Left lung (tissue), 10 donors: ENCODE results near the gene GCNT2. TPM values are rescaled to one million over a fixed set of nuclear protein-coding genes. Genes with fewer than 3 reads are reported as not detected.
"Not testable (repeated sequence)": the region's sequence is repeated elsewhere in the genome, so short reads cannot be mapped to it uniquely, and the experiment has no call there.

Experiments used
- ATAC-seq: fragments of 200-7000 bp; cut with Tn5 transposase; one replicate; pipeline ENCODE4 v1.9.1; 2020; ENCODE audit warnings: moderate library complexity
- DNase-seq, 4 donors: peaks; one replicate each; pipeline ENCODE4 v3.0.0-alpha.2; 2013 to 2020
- H3K27ac ChIP-seq, 2 donors: fragments of 200-600 bp; sonication (generic) in 1 of 2; one replicate each; pipeline versions ENCODE4 v1.5.0 to v1.8.0; 2020 to 2021
- H3K27me3 ChIP-seq, 2 donors: fragments of 200-600 bp; sonication (generic) in 1 of 2; one replicate each; pipeline versions ENCODE4 v1.5.0 to v1.8.0; 2020 to 2021
- H3K36me3 ChIP-seq, 2 donors: fragments of 200-600 bp; sonication (generic) in 1 of 2; one replicate each; pipeline versions ENCODE4 v1.5.0 to v1.8.0; 2020 to 2021
- H3K4me1 ChIP-seq, 2 donors: fragments of 200-600 bp; one replicate each; pipeline ENCODE4 v1.8.0; 2021
- H3K4me3 ChIP-seq, 2 donors: fragments of 200-600 bp; sonication (generic) in 1 of 2; one replicate each; pipeline versions ENCODE4 v1.5.0 to v1.8.0; 2020 to 2021; ENCODE audit warnings: mild to moderate bottlenecking in 1 of 2
- H3K9me3 ChIP-seq, 2 donors: fragments of 200-600 bp; sonication (generic) in 1 of 2; one replicate each; pipeline versions ENCODE4 v1.5.0 to v1.8.0; 2020 to 2021
- intact Hi-C, 2 donors: fragments of 100-400 bp; cut with DNase I; formaldehyde crosslinking; loops; one replicate each; pipeline versions ENCODE4 v1.11.2 to v1.14.2; 2022
- polyA plus RNA-seq, 6 donors: library from polyadenylated mRNA; unstranded; fragments of 120-200 nt; gene quantifications; one replicate each; pipeline ENCODE4 v1.2.1, GENCODE V29; 2013; ENCODE audit not compliant: insufficient read length in 6 of 6
- total RNA-seq, 2 donors: library from RNA; stranded (reverse); fragmentation: NEBNext Ultra II Directional; extraction: Animal tissue kit (Norgen Biotek cat#: 25700); gene quantifications; one replicate each; pipeline ENCODE4 v1.2.1, GENCODE V29; 2021
- TF ChIP-seq, protein P1 (sequence below), 2 donors: fragments of 200-600 bp; sonication (generic) in 1 of 2; IDR thresholded peaks; one replicate each; pipeline versions ENCODE4 v1.5.0 to v1.8.0; 2021; ENCODE audit warnings: antibody characterized with exemption in 2 of 2
- donor health status: DM: no; HTN: yes; CAD: no.
- donor health status: DM: no; HTN: no; CAD: no.

Gene GCNT2
- total and polyA plus RNA-seq, 8 donors: 14.7 to 32.3 (median 18.0) TPM

DNA sequence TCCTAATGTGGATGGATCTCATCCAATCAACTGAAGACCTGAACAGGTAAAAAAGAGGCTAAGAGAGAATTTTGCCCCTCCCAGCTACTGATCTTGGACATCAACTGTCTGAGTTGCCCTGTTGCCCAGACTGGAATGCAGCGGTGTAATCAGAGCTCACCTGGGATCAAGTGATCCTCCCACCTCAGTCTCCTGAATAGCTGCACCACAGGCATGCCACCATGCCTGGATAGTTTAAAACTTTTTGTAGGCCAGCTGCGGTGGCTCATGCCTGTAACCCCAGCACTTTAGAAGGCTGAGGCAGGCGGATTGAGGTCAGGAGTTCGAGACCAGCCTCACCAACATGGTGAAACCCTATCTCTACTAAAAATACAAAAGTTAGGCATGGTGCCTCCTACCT is 34.9 kb upstream of the GCNT2 start:
- ATAC-seq (no peak), DNase-seq (no peak)
- intact Hi-C loops: loop anchor here in 1 of 2 donors (10.0 kb wide), 1 partner anchor 319 kb away; no protein-coding TSS in a partner anchor
- Histone ChIP-seq H3K4me1 (no peaks in the 10 kb centered on the region), H3K36me3 (no peaks in the 10 kb centered on the region), H3K27me3 (peaks cover 0 to 44% of the 10 kb centered on the region in 2 donors), H3K27ac (no peak overlapping the region), H3K9me3 (no peaks in the 10 kb centered on the region), H3K4me3 (no peak overlapping the region)
- TF ChIP-seq, protein P1, sequence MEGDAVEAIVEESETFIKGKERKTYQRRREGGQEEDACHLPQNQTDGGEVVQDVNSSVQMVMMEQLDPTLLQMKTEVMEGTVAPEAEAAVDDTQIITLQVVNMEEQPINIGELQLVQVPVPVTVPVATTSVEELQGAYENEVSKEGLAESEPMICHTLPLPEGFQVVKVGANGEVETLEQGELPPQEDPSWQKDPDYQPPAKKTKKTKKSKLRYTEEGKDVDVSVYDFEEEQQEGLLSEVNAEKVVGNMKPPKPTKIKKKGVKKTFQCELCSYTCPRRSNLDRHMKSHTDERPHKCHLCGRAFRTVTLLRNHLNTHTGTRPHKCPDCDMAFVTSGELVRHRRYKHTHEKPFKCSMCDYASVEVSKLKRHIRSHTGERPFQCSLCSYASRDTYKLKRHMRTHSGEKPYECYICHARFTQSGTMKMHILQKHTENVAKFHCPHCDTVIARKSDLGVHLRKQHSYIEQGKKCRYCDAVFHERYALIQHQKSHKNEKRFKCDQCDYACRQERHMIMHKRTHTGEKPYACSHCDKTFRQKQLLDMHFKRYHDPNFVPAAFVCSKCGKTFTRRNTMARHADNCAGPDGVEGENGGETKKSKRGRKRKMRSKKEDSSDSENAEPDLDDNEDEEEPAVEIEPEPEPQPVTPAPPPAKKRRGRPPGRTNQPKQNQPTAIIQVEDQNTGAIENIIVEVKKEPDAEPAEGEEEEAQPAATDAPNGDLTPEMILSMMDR (IDR thresholded peaks at IDR 0.05): no peak

DNA sequence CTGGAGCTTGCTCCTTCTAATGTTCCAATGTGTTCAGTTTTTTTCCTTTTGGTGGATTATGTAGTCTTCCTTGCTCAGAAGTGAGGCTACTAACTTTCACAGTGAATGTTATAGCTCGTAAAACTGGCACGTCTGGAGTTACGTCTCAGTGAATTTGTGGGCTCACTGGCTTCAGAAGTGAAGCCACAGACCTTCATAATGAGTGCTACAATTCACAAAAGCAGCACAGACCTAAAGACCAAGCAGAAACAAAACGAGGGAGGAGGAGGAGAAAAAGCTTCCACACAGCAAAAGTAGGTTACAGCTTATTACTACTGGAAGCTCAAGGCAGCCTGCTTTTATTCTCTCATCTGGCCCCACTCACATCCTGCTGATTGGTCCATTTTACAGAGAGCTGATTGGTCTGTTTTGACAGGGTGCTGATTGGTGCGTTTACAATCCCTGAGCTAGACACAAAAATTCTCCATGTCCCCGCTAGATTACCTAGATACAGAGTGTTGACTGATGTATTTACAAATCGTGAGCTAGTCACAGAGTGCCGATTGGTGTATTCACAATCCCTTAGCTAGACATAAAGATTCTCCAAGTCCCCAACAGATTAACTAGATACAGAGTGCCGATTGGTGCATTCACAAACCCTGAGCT is 34.1 kb upstream of the GCNT2 start:
- peaks cover 0 to 44% of the 10 kb centered on the region in 2 donors for H3K27me3 ChIP-seq
- not testable (repeated sequence) for H3K9me3 ChIP-seq, H3K36me3 ChIP-seq, DNase-seq, H3K27ac ChIP-seq, H3K4me3 ChIP-seq, ATAC-seq, H3K4me1 ChIP-seq
- intact Hi-C loops: loop anchor here in 1 of 2 donors (10.0 kb wide), 1 partner anchor 318 kb away; no protein-coding TSS in a partner anchor

DNA sequence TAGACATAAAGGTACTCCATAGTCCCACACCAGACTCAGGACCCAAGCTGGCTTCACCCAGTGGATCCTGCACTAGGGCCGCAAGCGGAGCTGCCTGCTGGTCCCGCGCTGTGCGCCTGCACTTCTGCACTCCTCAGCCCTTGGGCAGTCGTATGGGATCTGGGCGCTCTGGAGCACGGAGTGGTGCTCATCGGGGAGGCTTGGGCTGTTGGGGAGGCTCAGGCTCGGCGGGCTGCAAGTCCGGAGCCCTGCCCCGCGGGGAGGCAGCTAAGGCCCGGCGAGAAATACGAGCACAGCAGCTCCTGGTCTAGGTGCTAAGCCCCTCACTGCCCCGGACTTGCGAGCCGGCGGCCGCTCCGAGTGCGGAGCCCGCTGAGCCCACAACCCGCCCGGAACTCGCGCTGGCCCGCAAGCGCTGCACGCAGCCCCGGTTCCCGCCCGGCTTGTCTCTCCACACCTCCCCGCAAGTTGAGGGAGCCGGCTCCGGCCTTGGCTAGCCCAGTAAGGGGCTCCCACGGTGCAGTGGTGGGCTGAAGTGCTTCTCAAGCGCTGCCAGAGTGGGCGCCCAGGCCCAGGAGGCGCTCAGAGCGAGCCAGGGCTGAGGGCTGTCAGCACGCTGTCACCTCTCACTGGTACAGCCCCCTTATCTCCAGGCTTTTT is 33.4 kb upstream of the GCNT2 start:
- H3K9me3 ChIP-seq: peaks cover 0 to 4% of the 10 kb centered on the region in 2 donors
- TF ChIP-seq, protein P1 (IDR thresholded peaks at IDR 0.05): no peak
- no peak for ATAC-seq
- no peak overlapping the region for H3K27ac ChIP-seq
- no peaks in the 10 kb centered on the region for H3K4me1 ChIP-seq
- H3K36me3 ChIP-seq: no peaks in the 10 kb centered on the region
- DNase-seq: peak in 1 of 4 donors; percentile 82
- peaks cover 0 to 44% of the 10 kb centered on the region in 2 donors for H3K27me3 ChIP-seq
- intact Hi-C loops: loop anchor here in 1 of 2 donors (10.0 kb wide), 1 partner anchor 317 kb away; no protein-coding TSS in a partner anchor
- no peak overlapping the region for H3K4me3 ChIP-seq

DNA sequence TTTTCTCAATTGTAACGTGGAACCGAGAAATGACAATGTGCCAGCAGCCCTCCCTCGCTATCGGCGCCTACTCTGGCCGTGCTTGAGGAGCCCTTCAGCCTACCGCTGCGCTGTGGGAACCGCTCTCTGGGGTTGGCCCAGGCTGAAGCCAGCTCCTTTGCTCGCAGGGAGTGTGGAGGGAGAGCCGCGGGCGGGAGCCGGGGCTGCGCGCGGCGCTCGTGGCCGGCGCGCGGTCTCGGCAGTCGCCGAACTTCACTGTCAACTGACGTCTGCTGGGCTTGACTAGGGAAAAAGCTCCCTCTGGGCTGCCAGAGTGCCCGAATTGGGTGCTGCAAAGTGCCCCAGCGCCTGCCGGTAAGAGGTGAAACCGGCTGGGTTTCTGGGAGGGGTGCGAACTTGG is 29.7 kb upstream of the GCNT2 start:
- no peak for DNase-seq
- TF ChIP-seq, protein P1 (IDR thresholded peaks at IDR 0.05): no peak

DNA sequence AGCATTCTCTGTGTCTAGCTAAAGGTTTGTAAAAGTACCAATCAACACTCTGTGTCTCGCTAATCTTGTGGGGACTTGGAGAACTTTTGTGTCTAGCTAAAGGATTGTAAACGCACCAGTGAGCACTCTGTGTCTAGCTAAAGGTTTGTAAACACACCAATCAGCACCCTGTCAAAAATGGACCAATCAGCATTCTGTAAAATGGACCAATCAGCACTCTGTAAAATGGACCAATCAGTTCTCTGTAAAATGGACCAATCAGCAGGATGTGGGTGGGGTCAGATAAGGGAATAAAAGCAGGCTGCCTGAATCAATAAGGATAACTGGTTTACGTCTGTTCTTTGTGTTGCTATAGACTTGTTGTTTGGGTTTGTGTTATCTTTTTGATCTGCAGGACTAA is 29.2 kb upstream of the GCNT2 start:
- intact Hi-C loops: not testable (repeated sequence)

More for the DNA sequence above, 29.7 kb upstream of the GCNT2 start:
- Histone ChIP-seq H3K4me3 (no peak overlapping the region), H3K4me1 (no peaks in the 10 kb centered on the region), H3K9me3 (peaks cover 0 to 4% of the 10 kb centered on the region in 2 donors), H3K27me3 (peaks cover 0 to 35% of the 10 kb centered on the region in 2 donors), H3K27ac (no peak overlapping the region), H3K36me3 (no peaks in the 10 kb centered on the region)
- ATAC-seq: no peak
- intact Hi-C loops: no loop called here

DNA sequence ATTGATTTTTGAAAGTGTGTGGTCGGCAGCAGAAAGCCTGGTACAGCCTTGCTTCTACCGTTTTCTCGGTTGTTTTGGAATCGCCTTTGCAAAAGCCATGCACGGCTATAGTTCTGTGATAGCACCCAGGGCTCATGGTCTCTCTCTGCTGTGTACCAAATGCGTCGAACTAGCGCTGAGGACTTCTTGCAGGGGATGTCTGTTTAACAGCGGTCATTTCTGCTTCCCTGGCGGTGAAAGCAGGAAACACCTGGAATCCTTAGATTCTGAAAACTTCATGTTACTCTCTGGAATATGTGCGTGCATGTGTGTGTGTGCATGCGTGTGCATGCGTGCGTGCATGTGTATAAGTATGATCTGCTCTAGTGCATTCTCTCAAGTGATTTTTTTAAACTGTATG is 26.1 kb upstream of the GCNT2 start:
- no peak for ATAC-seq
- intact Hi-C loops: no loop called here
- Histone ChIP-seq H3K27me3 (peaks cover 0 to 13% of the 10 kb centered on the region in 2 donors), H3K4me3 (no peak overlapping the region), H3K9me3 (peaks cover 0 to 4% of the 10 kb centered on the region in 2 donors), H3K27ac (no peak overlapping the region), H3K36me3 (no peaks in the 10 kb centered on the region), H3K4me1 (no peaks in the 10 kb centered on the region)
- no peak for DNase-seq
- TF ChIP-seq, protein P1 (IDR thresholded peaks at IDR 0.05): no peak

More for the DNA sequence above, 29.2 kb upstream of the GCNT2 start:
- ATAC-seq, DNase-seq, H3K4me1 ChIP-seq, H3K36me3 ChIP-seq, H3K4me3 ChIP-seq, H3K9me3 ChIP-seq, H3K27ac ChIP-seq: not testable (repeated sequence)
- peaks cover 0 to 31% of the 10 kb centered on the region in 2 donors for H3K27me3 ChIP-seq
